ENCODE data around the gene CLCF1. TPM values are rescaled to one million over a fixed set of nuclear protein-coding genes. Genes with fewer than 3 reads are reported as not detected.

Gene CLCF1
- total and polyA plus RNA-seq, 2 of the 13 experiments (the other 11 are each of a cell fraction or from before 2014, with no cell fraction given), result 0.49 to 0.78 TPM

DNA sequence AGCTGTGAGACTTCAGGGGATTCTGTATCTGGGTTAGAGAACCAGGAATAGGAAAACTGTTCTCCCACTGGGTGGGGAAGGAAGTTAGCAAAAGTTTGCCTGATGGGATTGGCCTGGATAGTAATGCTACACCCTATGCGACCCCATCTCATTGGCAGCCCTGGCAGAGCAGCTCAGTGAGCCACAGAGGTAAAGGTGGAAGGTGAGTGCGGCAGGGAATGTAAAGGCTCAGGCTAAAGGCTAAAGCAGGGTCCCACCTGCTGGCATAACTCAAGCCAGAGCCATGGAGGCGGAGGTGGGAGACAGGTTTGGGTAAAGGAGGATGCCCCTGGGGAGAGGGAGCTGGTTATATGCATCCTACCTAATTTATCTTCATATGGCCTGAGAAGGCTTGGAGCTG, 51.3 kb downstream of the CLCF1 start (continued):
- TF ChIP-seq ZNF350 (CRISPR knock-in tag; IDR thresholded peaks at IDR 0.05; ENCODE audit: borderline replicate concordance, low read depth) (no peak), ZNF703 (CRISPR knock-in tag; IDR thresholded peaks at IDR 0.05; ENCODE audit: borderline replicate concordance) (no peak), NPAS2 (CRISPR knock-in tag; IDR thresholded peaks at IDR 0.05; ENCODE audit: borderline replicate concordance) (no peak), NR2F6 (IDR thresholded peaks at IDR 0.05) (no peak), NR2F6 (CRISPR knock-in tag; IDR thresholded peaks at IDR 0.05) (no peak), SAFB2 (CRISPR knock-in tag; IDR thresholded peaks at IDR 0.05; ENCODE audit: borderline replicate concordance, low read depth) (no peak), ZBTB7B (CRISPR knock-in tag; IDR thresholded peaks at IDR 0.05) (no peak), HOXA7 (CRISPR knock-in tag; IDR thresholded peaks at IDR 0.05) (no peak)
- TF ChIP-seq, protein P1, sequence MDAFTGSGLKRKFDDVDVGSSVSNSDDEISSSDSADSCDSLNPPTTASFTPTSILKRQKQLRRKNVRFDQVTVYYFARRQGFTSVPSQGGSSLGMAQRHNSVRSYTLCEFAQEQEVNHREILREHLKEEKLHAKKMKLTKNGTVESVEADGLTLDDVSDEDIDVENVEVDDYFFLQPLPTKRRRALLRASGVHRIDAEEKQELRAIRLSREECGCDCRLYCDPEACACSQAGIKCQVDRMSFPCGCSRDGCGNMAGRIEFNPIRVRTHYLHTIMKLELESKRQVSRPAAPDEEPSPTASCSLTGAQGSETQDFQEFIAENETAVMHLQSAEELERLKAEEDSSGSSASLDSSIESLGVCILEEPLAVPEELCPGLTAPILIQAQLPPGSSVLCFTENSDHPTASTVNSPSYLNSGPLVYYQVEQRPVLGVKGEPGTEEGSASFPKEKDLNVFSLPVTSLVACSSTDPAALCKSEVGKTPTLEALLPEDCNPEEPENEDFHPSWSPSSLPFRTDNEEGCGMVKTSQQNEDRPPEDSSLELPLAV (CRISPR knock-in tag; conservative IDR thresholded peaks at IDR 0.05; ENCODE audit: low read depth), result no peak
- TF ChIP-seq, protein P2, sequence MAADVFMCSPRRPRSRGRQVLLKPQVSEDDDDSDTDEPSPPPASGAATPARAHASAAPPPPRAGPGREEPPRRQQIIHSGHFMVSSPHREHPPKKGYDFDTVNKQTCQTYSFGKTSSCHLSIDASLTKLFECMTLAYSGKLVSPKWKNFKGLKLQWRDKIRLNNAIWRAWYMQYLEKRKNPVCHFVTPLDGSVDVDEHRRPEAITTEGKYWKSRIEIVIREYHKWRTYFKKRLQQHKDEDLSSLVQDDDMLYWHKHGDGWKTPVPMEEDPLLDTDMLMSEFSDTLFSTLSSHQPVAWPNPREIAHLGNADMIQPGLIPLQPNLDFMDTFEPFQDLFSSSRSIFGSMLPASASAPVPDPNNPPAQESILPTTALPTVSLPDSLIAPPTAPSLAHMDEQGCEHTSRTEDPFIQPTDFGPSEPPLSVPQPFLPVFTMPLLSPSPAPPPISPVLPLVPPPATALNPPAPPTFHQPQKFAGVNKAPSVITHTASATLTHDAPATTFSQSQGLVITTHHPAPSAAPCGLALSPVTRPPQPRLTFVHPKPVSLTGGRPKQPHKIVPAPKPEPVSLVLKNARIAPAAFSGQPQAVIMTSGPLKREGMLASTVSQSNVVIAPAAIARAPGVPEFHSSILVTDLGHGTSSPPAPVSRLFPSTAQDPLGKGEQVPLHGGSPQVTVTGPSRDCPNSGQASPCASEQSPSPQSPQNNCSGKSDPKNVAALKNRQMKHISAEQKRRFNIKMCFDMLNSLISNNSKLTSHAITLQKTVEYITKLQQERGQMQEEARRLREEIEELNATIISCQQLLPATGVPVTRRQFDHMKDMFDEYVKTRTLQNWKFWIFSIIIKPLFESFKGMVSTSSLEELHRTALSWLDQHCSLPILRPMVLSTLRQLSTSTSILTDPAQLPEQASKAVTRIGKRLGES (CRISPR knock-in tag; IDR thresholded peaks at IDR 0.05; ENCODE audit: borderline replicate concordance), result no peak

All from HepG2 (cell line).